Measurements from ENCODE around the gene OAF. TPM values are rescaled to one million over a fixed set of nuclear protein-coding genes. Genes with fewer than 3 reads are reported as not detected.

OAF gene
- total RNA-seq, 2 donors from 2014 or later: 26.3 to 45.1 TPM

- no peak for DNase-seq (ENCODE audit: low spot score)
- Histone ChIP-seq H3K36me3 (no peaks in the 10 kb centered on the region), H3K9me3 (no peaks in the 10 kb centered on the region), H3K4me3 (no peak overlapping the region), H3K27me3 (replicated peaks; ENCODE audit: insufficient read depth) (no peaks in the 10 kb centered on the region), H3K4me1 (ENCODE audit: control insufficient read depth in 1 of 2, low read depth in 2 of 2) (no peaks in the 10 kb centered on the region), H3K27ac (no peak overlapping the region)
- no peak for ATAC-seq (ENCODE audit: insufficient number of reproducible peaks, low FRiP score, low read depth)
- TF ChIP-seq CTCF (IDR thresholded peaks at IDR 0.05): no peak
These were observed 30.1 kb upstream of the OAF start for GRCh38 chr11:120180551-120181232.

DNA sequence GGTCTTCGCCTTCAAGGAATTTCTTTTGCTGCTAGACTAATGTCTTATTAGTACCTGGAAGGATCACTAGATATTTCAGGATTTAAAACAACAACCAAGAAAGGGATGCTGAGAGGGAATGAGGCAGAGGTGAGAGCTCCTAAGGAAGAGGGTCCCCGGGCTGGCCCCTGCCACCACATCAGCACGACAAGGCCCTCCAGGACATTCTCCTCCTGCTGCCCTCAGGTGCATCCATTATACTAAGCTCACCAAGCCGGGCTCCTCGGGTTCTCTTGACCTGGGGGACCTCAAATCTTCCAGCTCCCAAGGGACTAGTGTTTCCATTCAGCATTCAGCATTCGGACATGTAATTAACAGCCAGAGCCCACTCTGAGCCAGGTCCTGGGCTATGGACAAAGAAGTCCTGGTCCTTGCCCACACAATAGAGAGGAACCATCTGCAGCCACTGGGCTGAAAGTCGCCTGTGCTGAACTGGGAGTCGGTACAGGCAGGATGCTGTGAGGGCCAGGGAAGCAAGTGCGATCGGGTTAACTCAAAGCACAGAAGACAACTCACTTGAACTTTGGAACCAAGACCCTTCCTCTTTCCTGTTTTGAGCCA, 29.4 kb upstream of the OAF start:
- no peak for TF ChIP-seq CTCF (IDR thresholded peaks at IDR 0.05)
- Histone ChIP-seq H3K36me3 (no peaks in the 10 kb centered on the region), H3K27ac (no peak overlapping the region), H3K4me1 (ENCODE audit: control insufficient read depth in 1 of 2, low read depth in 2 of 2) (no peaks in the 10 kb centered on the region), H3K4me3 (no peak overlapping the region), H3K9me3 (no peaks in the 10 kb centered on the region), H3K27me3 (replicated peaks; ENCODE audit: insufficient read depth) (no peaks in the 10 kb centered on the region)
- no peak for DNase-seq (ENCODE audit: low spot score)
- no peak for ATAC-seq (ENCODE audit: insufficient number of reproducible peaks, low FRiP score, low read depth)

DNA sequence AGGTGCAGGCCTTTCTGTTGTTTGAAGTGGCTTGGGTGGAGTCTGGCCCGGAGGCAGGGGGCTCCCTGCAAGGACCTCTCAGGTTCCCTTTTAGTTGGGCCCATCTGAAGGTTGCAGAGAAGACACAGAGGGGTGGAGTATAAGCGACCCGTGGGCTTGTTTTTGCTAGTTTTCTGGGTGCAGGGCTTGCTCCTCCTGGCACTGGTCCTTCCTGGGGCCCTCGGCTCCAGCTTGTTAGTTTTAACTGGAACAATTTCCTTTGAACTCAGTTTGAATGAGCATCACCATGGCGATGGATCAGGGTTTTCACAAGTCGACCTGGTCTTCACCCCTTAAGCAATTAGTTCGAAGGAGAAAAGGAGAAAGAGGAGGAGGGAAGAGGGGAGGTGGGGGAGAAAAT, 28.5 kb upstream of the OAF start:
- Histone ChIP-seq H3K4me1 (ENCODE audit: control insufficient read depth in 1 of 2, low read depth in 2 of 2) (no peaks in the 10 kb centered on the region), H3K27ac (no peak overlapping the region)
- no peak for TF ChIP-seq CTCF (IDR thresholded peaks at IDR 0.05)

GRCh38 chr11:120182790-120183491, 27.9 kb upstream of the OAF start:
- Histone ChIP-seq H3K27ac (no peak overlapping the region), H3K4me3 (no peak overlapping the region), H3K36me3 (no peaks in the 10 kb centered on the region), H3K9me3 (no peaks in the 10 kb centered on the region), H3K27me3 (replicated peaks; ENCODE audit: insufficient read depth) (no peaks in the 10 kb centered on the region), H3K4me1 (ENCODE audit: control insufficient read depth in 1 of 2, low read depth in 2 of 2) (no peaks in the 10 kb centered on the region)
- TF ChIP-seq CTCF (IDR thresholded peaks at IDR 0.05): no peak
- DNase-seq (ENCODE audit: low spot score) (no peak), ATAC-seq (ENCODE audit: insufficient number of reproducible peaks, low FRiP score, low read depth) (no peak)

More for the DNA sequence above, 28.5 kb upstream of the OAF start:
- DNase-seq (ENCODE audit: low spot score): no peak
- H3K36me3 ChIP-seq: no peaks in the 10 kb centered on the region
- no peak for ATAC-seq (ENCODE audit: insufficient number of reproducible peaks, low FRiP score, low read depth)
- H3K4me3 ChIP-seq: no peak overlapping the region
- H3K9me3 ChIP-seq: no peaks in the 10 kb centered on the region
- no peaks in the 10 kb centered on the region for H3K27me3 ChIP-seq (replicated peaks; ENCODE audit: insufficient read depth)

DNA sequence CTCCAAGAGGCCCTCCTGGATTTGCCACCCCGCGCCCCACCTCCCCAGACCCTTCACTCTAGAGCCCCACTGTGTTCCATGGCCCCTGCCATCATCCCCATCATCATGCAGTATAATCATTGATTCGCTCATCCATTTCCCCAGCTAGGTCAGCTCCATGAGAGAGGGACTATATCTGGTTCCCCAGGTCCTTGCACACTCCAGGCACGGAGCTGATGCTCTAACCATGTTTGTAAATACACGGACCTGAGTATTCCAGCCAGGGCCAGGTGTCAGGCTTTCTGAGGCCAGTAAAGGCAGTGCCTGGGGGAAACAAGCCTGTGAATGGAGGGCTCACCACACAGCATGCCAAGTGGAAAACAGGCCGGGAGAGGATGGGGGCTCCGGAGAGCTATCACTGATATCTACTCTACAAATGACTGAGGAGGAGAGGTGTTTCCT, 27.1 kb upstream of the OAF start:
- Histone ChIP-seq H3K27ac (no peak overlapping the region), H3K36me3 (no peaks in the 10 kb centered on the region), H3K9me3 (no peaks in the 10 kb centered on the region), H3K27me3 (replicated peaks; ENCODE audit: insufficient read depth) (no peaks in the 10 kb centered on the region), H3K4me1 (ENCODE audit: control insufficient read depth in 1 of 2, low read depth in 2 of 2) (no peaks in the 10 kb centered on the region), H3K4me3 (no peak overlapping the region)
- no peak for TF ChIP-seq CTCF (IDR thresholded peaks at IDR 0.05)
- no peak for DNase-seq (ENCODE audit: low spot score)
- ATAC-seq (ENCODE audit: insufficient number of reproducible peaks, low FRiP score, low read depth): no peak
